PC-3 (cell line): ENCODE results near the gene FAM180B. TPM values are rescaled to one million over a fixed set of nuclear protein-coding genes. Genes with fewer than 3 reads are reported as not detected.
A peak's percentile ranks its signal among the peaks of the same experiment; 100 is the strongest.

Experiments used
- ATAC-seq: fragments of 200-7000 bp; cut with Tn5 transposase; 2 replicates; pipeline ENCODE4 v1.9.1; 2020; ENCODE audit warnings: mild to moderate bottlenecking, moderate library complexity
- BruUV-seq: library from RNA; stranded (reverse); fragments of 400-500 nt; replicated peaks from 2 replicates; lab custom pipeline; 2021; lab: Mats Ljungman, UMichigan
- CTCF ChIA-PET: fragments of 300-600 bp; sonication (Branson Sonifier 250); formaldehyde crosslinking; loops from one replicate; lab custom pipeline; 2022; ENCODE audit warnings: antibody characterized with exemption; lab: Charles Lee
- POLR2A ChIA-PET: fragments of 300-600 bp; sonication (Branson Sonifier 250); formaldehyde crosslinking; loops from one replicate; lab custom pipeline; 2022; ENCODE audit warnings: antibody characterized with exemption; ENCODE audit not compliant: unreplicated experiment; lab: Charles Lee
- DNase-seq: peaks from one replicate; pipeline ENCODE4 v3.0.0-alpha.2; 2015
- H2AFZ ChIP-seq: fragments of 300-600 bp; sonication (generic); 2 replicates; pipeline ENCODE4 v1.6.0; 2016; ENCODE audit warnings: antibody characterized with exemption, low read length
- H3F3A ChIP-seq: fragments of 300-600 bp; sonication (generic); one replicate; pipeline ENCODE4 v1.6.0; 2017; ENCODE audit warnings: antibody characterized with exemption, low read length, control low read depth, mild to moderate bottlenecking; ENCODE audit not compliant: unreplicated experiment
- H3K27ac ChIP-seq: fragments of 300-600 bp; sonication (generic); 2 replicates; pipeline ENCODE4 v1.5.1; 2016; ENCODE audit warnings: mild to moderate bottlenecking, low read length
- H3K27me3 ChIP-seq: fragments of 300-600 bp; sonication (generic); 2 replicates; pipeline ENCODE4 v1.6.1; 2016; ENCODE audit warnings: low read length, mixed read lengths
- H3K36me3 ChIP-seq: fragments of 300-600 bp; sonication (generic); 2 replicates; pipeline ENCODE4 v1.6.1; 2016; ENCODE audit warnings: low read depth, mixed run types, low read length, mixed read lengths
- H3K4me1 ChIP-seq: fragments of 300-600 bp; sonication (generic); 2 replicates; pipeline ENCODE4 v1.5.1; 2016; ENCODE audit warnings: low read length; ENCODE audit not compliant: insufficient read depth
- H3K4me2 ChIP-seq: fragments of 300-600 bp; sonication (generic); 2 replicates; pipeline ENCODE4 v1.6.0; 2016; ENCODE audit warnings: low read length
- H3K4me3 ChIP-seq: fragments of 300-600 bp; sonication (generic); 2 replicates; pipeline ENCODE4 v1.5.1; 2016; ENCODE audit warnings: mild to moderate bottlenecking, low read length, mixed read lengths
- H3K79me2 ChIP-seq: fragments of 300-600 bp; sonication (generic); 2 replicates; pipeline ENCODE4 v1.6.1; 2017; ENCODE audit warnings: low read length, mixed read lengths
- H3K9ac ChIP-seq: fragments of 300-600 bp; sonication (generic); 2 replicates; pipeline ENCODE4 v1.6.0; 2016; ENCODE audit warnings: mild to moderate bottlenecking, low read length
- H3K9me2 ChIP-seq: fragments of 300-600 bp; sonication (generic); replicated peaks from 2 replicates; pipeline ENCODE4 v1.6.1; 2016; ENCODE audit warnings: mixed run types, low read length, mixed read lengths
- H3K9me3 ChIP-seq: fragments of 300-600 bp; sonication (generic); 2 replicates; pipeline ENCODE4 v1.6.1; 2016; ENCODE audit warnings: low read length, mixed read lengths
- H4K20me1 ChIP-seq: fragments of 300-600 bp; sonication (generic); 2 replicates; pipeline ENCODE4 v1.6.1; 2016; ENCODE audit warnings: low read length, mixed read lengths
- EZH2 ChIP-seq: fragments of 300-600 bp; sonication (generic); IDR thresholded peaks from one replicate; pipeline ENCODE4 v1.6.1; 2017; ENCODE audit warnings: antibody characterized with exemption, mild to moderate bottlenecking, low read length; ENCODE audit not compliant: unreplicated experiment
- EZH2phosphoT487 ChIP-seq: fragments of 300-600 bp; sonication (generic); IDR thresholded peaks from 2 replicates; pipeline ENCODE4 v1.6.1; 2018; ENCODE audit warnings: mild to moderate bottlenecking, antibody characterized with exemption, low read length, borderline replicate concordance
- intact Hi-C: fragments of 100-400 bp; cut with micrococcal nuclease; formaldehyde crosslinking; loops from 2 replicates; pipeline ENCODE4 v1.9.0; 2023
- total RNA-seq: library from RNA; depleted of rRNA; stranded (reverse); fragments of >200 nt; gene quantifications from 2 replicates; pipeline ENCODE4 v1.2.3, GENCODE V29; 2014
- TF ChIP-seq, protein P1 (sequence below): fragments of 300-600 bp; sonication (generic); conservative IDR thresholded peaks from 2 replicates; pipeline ENCODE4 v1.5.1; 2017; ENCODE audit warnings: antibody characterized with exemption, low read depth, mild to moderate bottlenecking, low read length

FAM180B gene
- total RNA-seq, 1 experiment from 2014 or later, result not detected

- Histone ChIP-seq H3K9me2 (no peaks in the 10 kb centered on the region), H3K9ac (peak within 1 kb of the TSS; percentile 98), H3K4me1 (peaks cover 11% of the 10 kb centered on the region), H3F3A (no peaks in the 10 kb centered on the region), H3K79me2 (peaks cover 57% of the 10 kb centered on the region), H2AFZ (peak within 1 kb of the TSS; percentile 94), H3K27me3 (no peaks in the 10 kb centered on the region), H3K4me3 (peak within 1 kb of the TSS; percentile 97), H3K36me3 (peaks cover 3% of the 10 kb centered on the region; the same call in 1 of the 2 replicates), H3K4me2 (peak within 1 kb of the TSS; percentile 94), H3K27ac (peak within 1 kb of the TSS; percentile 48), H4K20me1 (no peaks in the 10 kb centered on the region), H3K9me3 (no peaks in the 10 kb centered on the region)
- CTCF ChIA-PET, result no interaction called here
- POLR2A ChIA-PET, result no interaction called here
- DNase-seq (peak; percentile 72), ATAC-seq (peak; percentile 91)
- intact Hi-C loops, result no loop called here
- TF ChIP-seq EZH2 (no peak), EZH2phosphoT487 (no peak)
- TF ChIP-seq, protein P1, sequence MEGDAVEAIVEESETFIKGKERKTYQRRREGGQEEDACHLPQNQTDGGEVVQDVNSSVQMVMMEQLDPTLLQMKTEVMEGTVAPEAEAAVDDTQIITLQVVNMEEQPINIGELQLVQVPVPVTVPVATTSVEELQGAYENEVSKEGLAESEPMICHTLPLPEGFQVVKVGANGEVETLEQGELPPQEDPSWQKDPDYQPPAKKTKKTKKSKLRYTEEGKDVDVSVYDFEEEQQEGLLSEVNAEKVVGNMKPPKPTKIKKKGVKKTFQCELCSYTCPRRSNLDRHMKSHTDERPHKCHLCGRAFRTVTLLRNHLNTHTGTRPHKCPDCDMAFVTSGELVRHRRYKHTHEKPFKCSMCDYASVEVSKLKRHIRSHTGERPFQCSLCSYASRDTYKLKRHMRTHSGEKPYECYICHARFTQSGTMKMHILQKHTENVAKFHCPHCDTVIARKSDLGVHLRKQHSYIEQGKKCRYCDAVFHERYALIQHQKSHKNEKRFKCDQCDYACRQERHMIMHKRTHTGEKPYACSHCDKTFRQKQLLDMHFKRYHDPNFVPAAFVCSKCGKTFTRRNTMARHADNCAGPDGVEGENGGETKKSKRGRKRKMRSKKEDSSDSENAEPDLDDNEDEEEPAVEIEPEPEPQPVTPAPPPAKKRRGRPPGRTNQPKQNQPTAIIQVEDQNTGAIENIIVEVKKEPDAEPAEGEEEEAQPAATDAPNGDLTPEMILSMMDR, result no peak
- BruUV-seq, result no TSS peak
Measured at GRCh38 chr11:47565340-47566148, 20.9 kb upstream of the FAM180B start, which contains the start of gene PTPMT1. PTPMT1 (plus strand) TSS chr11:47565599; CDS start chr11:47565623, 24 bp downstream.

DNA sequence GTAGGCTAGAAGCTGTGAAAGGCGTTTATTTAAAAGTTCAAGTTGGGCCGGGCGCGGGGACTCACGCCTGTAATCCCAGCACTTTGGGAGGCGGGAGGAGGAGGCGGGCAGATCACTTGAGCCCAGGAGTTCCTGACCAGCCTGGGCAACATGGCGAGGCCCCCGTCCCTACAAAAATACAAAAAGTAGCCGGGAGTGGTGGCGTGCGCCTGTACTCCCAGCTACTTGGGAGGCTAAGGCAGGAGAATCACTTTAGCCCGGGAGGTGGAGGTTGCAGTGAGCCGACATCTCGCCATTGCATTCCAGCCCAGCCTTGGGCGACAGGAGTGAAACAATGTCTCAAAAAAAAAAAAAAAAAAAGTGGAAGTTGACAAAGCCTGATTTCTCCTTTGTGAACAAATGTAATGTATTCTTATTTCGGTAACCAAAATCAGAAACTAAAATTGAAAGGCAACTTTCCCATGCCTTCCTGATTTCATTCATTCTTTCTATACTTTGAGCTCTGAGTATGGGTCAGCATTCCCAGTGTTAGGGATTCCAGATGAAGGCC lies 20.3 kb upstream of the FAM180B start:
- Histone ChIP-seq H3K4me2 (peak overlapping the region; percentile 94), H3K36me3 (peaks cover 9% of the 10 kb centered on the region; the same call in 1 of the 2 replicates), H3K79me2 (peaks cover 64% of the 10 kb centered on the region), H3K4me1 (peaks cover 11% of the 10 kb centered on the region), H4K20me1 (peaks cover 6% of the 10 kb centered on the region), H2AFZ (peak overlapping the region; percentile 94), H3K27ac (peak overlapping the region; percentile 38; the same call in 1 of the 2 replicates), H3F3A (no peaks in the 10 kb centered on the region), H3K9ac (peak overlapping the region; percentile 98), H3K27me3 (no peaks in the 10 kb centered on the region), H3K4me3 (peak overlapping the region; percentile 97), H3K9me2 (no peaks in the 10 kb centered on the region), H3K9me3 (no peaks in the 10 kb centered on the region)
- DNase-seq (peak; percentile 25), ATAC-seq (peak; percentile 53)
- no TSS peak for BruUV-seq
- ChIA-PET CTCF (no interaction called here), POLR2A (no interaction called here)
- TF ChIP-seq EZH2 (no peak), EZH2phosphoT487 (no peak)
- TF ChIP-seq, protein P1, result no peak
- intact Hi-C loops, result no loop called here
